ENCODE results near the gene MRPL17. TPM values are rescaled to one million over a fixed set of nuclear protein-coding genes. Genes with fewer than 3 reads are reported as not detected.
A peak's percentile ranks its signal among the peaks of the same experiment; 100 is the strongest.

The MRPL17 gene
- total and polyA plus RNA-seq, 4 donors, result 14.0 to 21.8 (median 19.0) TPM

- Histone ChIP-seq H3K9me3 (ENCODE audit: control insufficient read depth in 4 of 4, low read length in 3 of 4) (no peaks in the 10 kb centered on the region), H3K36me3 (ENCODE audit: control insufficient read depth in 4 of 4, insufficient read depth in 3 of 4, low read depth in 1 of 4, low read length in 3 of 4) (no peaks in the 10 kb centered on the region), H3K27me3 (ENCODE audit: control insufficient read depth in 4 of 4, insufficient read depth in 4 of 4, low read length in 3 of 4) (no peaks in the 10 kb centered on the region), H3K9ac (ENCODE audit: low read depth in 1 of 2, low read length in 2 of 2) (no peak overlapping the region), H3K27ac (ENCODE audit: low read depth in 1 of 2, low read length in 2 of 2) (no peak overlapping the region), H3K4me1 (ENCODE audit: control insufficient read depth in 4 of 4, insufficient read depth in 4 of 4, low read length in 3 of 4) (no peaks in the 10 kb centered on the region), H3K4me3 (ENCODE audit: low read depth in 1 of 3, low read length in 3 of 3) (no peak overlapping the region)
- 73% methylated on average over 3 of the region's 3 CpGs for WGBS
- DNase-seq (ENCODE audit: low spot score), result no peak
- TF ChIP-seq FOXA2 (IDR thresholded peaks at IDR 0.05) (no peak), CTCF (IDR thresholded peaks at IDR 0.05; ENCODE audit: low read depth, low read length, missing input control) (peak; percentile 61), RAD21 (IDR thresholded peaks at IDR 0.05) (peak; percentile 68 to 77)
These were observed 15.3 kb downstream of the MRPL17 start for GRCh38 chr11:6667733-6668374.

GRCh38 chr11:6666302-6667183 is 16.6 kb downstream of the MRPL17 start:
- 92% methylated on average over 4 of the region's 4 CpGs for WGBS
- H3K27ac ChIP-seq (ENCODE audit: low read depth in 1 of 2, low read length in 2 of 2), result no peak overlapping the region
- H3K27me3 ChIP-seq (ENCODE audit: control insufficient read depth in 4 of 4, insufficient read depth in 4 of 4, low read length in 3 of 4), result no peaks in the 10 kb centered on the region
- H3K4me1 ChIP-seq (ENCODE audit: control insufficient read depth in 4 of 4, insufficient read depth in 4 of 4, low read length in 3 of 4), result no peaks in the 10 kb centered on the region
- H3K36me3 ChIP-seq (ENCODE audit: control insufficient read depth in 4 of 4, insufficient read depth in 3 of 4, low read depth in 1 of 4, low read length in 3 of 4), result no peaks in the 10 kb centered on the region
- DNase-seq (ENCODE audit: low spot score), result no peak
- TF ChIP-seq RXRA (IDR thresholded peaks at IDR 0.05) (no peak), ZBTB33 (IDR thresholded peaks at IDR 0.05) (no peak), FOXA1 (IDR thresholded peaks at IDR 0.05) (no peak), YY1 (IDR thresholded peaks at IDR 0.05) (no peak), HNF4G (IDR thresholded peaks at IDR 0.05) (no peak), CTCF (IDR thresholded peaks at IDR 0.05; ENCODE audit: low read depth, low read length, missing input control) (no peak), REST (IDR thresholded peaks at IDR 0.05) (no peak), EGR1 (IDR thresholded peaks at IDR 0.05; ENCODE audit: low read depth in 2 of 2) (no peak), MAX (IDR thresholded peaks at IDR 0.05) (no peak), FOXA2 (IDR thresholded peaks at IDR 0.05) (no peak), HNF4A (conservative IDR thresholded peaks at IDR 0.05) (no peak), TAF1 (conservative IDR thresholded peaks at IDR 0.05) (no peak), GABPA (IDR thresholded peaks at IDR 0.05 in 1 of 2, conservative IDR thresholded peaks at IDR 0.05 in 1 of 2) (no peak), ATF3 (IDR thresholded peaks at IDR 0.05) (no peak), NR2F2 (IDR thresholded peaks at IDR 0.05) (no peak), SP1 (IDR thresholded peaks at IDR 0.05) (no peak), RAD21 (IDR thresholded peaks at IDR 0.05) (no peak), JUND (IDR thresholded peaks at IDR 0.05) (no peak)
- no peak overlapping the region for H3K4me3 ChIP-seq (ENCODE audit: low read depth in 1 of 3, low read length in 3 of 3)
- no peak overlapping the region for H3K9ac ChIP-seq (ENCODE audit: low read depth in 1 of 2, low read length in 2 of 2)
- no peaks in the 10 kb centered on the region for H3K9me3 ChIP-seq (ENCODE audit: control insufficient read depth in 4 of 4, low read length in 3 of 4)

Data from liver (tissue), 9 donors.